ENCODE data around the gene IGLL5. TPM values are rescaled to one million over a fixed set of nuclear protein-coding genes. Genes with fewer than 3 reads are reported as not detected.

IGLL5 gene
- total and polyA plus RNA-seq, 9 of the 15 experiments (the other 6 are each of a cell fraction or from before 2014, with no cell fraction given): not detected

DNA sequence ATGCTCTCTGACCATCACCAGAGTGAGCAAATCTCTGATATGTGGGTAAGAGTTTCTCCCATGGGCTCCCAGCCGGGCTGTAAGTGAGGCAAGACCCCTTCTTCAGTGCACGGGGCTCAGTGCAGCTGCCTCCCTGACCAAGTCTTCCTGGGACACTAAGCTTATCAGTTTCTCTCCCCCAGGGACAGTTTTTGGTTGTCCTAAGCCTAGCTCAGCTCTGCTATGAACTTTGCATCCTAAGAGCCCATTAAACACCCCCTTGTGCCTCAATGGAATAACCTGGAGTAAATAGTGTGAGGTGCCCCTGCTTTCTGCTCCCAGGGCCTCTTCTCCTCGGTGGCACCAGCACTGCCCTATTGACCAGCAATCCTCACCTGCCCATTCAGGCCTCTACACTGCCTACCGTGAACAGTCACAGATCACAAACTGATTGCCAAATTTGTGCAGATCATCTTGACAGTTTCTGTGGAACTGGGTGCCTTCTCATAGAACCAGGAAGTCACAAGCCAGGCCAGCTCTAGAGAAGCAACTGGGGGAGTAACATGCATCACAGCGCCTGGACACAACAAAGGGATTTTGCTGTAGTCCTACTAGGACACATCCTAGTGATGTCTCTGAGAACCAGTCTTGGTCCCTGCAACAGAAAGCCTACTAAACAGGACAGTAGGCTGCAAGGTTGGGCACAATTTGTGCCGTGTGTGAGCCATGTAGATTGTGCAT, 19.5 kb upstream of the IGLL5 start (continued):
- TF ChIP-seq, protein P1, sequence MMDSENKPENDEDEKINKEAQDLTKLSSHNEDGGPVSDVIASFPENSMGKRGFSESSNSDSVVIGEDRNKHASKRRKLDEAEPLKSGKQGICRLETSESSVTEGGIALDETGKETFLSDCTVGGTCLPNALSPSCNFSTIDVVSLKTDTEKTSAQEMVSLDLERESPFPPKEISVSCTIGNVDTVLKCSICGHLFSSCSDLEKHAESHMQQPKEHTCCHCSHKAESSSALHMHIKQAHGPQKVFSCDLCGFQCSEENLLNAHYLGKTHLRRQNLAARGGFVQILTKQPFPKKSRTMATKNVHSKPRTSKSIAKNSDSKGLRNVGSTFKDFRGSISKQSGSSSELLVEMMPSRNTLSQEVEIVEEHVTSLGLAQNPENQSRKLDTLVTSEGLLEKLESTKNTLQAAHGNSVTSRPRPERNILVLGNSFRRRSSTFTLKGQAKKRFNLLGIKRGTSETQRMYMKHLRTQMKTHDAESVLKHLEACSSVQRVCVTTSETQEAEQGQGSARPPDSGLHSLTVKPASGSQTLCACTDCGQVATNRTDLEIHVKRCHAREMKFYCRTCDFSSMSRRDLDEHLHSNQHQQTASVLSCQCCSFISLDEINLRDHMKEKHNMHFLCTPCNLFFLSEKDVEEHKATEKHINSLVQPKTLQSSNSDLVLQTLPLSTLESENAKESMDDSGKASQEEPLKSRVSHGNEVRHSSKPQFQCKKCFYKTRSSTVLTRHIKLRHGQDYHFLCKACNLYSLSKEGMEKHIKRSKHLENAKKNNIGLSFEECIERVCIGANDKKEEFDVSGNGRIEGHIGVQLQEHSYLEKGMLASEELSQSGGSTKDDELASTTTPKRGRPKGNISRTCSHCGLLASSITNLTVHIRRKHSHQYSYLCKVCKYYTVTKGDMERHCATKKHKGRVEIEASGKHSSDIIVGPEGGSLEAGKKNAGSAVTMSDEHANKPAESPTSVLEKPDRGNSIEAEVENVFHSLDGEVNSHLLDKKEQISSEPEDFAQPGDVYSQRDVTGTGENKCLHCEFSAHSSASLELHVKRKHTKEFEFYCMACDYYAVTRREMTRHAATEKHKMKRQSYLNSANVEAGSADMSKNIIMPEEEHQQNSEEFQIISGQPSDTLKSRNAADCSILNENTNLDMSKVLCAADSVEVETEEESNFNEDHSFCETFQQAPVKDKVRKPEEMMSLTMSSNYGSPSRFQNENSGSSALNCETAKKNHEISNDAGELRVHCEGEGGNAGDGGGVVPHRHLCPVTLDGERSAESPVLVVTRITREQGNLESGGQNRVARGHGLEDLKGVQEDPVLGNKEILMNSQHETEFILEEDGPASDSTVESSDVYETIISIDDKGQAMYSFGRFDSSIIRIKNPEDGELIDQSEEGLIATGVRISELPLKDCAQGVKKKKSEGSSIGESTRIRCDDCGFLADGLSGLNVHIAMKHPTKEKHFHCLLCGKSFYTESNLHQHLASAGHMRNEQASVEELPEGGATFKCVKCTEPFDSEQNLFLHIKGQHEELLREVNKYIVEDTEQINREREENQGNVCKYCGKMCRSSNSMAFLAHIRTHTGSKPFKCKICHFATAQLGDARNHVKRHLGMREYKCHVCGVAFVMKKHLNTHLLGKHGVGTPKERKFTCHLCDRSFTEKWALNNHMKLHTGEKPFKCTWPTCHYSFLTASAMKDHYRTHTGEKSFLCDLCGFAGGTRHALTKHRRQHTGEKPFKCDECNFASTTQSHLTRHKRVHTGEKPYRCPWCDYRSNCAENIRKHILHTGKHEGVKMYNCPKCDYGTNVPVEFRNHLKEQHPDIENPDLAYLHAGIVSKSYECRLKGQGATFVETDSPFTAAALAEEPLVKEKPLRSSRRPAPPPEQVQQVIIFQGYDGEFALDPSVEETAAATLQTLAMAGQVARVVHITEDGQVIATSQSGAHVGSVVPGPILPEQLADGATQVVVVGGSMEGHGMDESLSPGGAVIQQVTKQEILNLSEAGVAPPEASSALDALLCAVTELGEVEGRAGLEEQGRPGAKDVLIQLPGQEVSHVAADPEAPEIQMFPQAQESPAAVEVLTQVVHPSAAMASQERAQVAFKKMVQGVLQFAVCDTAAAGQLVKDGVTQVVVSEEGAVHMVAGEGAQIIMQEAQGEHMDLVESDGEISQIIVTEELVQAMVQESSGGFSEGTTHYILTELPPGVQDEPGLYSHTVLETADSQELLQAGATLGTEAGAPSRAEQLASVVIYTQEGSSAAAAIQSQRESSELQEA (IDR thresholded peaks at IDR 0.05; ENCODE audit: low read depth): no peak
- TF ChIP-seq POLR3A (IDR thresholded peaks at IDR 0.05; ENCODE audit: borderline replicate concordance, extremely low read depth, insufficient read depth, insufficient read length): no peak

Measured in K562 (cell line).